Thymus (tissue), 11 donors: Measurements from ENCODE around the gene UBXN6. TPM values are rescaled to one million over a fixed set of nuclear protein-coding genes. Genes with fewer than 3 reads are reported as not detected.

Source experiments
- DNase-seq, 9 donors: peaks; one replicate each; pipeline ENCODE4 v3.0.0-alpha.2; 2013; ENCODE audit warnings: low spot score in 9 of 9, low read depth in 6 of 9, missing footprints in 1 of 9
- H3K27ac ChIP-seq, 2 donors: one replicate each; pipeline ENCODE4 v1.5.1; 2013; ENCODE audit warnings: control low read depth in 1 of 2, low read depth in 1 of 2, low read length in 1 of 2, mild to moderate bottlenecking in 1 of 2, moderate library complexity in 1 of 2
- H3K27me3 ChIP-seq, 2 donors: one replicate each; pipeline ENCODE4 v1.5.1; 2013; ENCODE audit warnings: low read length in 1 of 2; ENCODE audit not compliant: control insufficient read depth in 2 of 2, insufficient read depth in 1 of 2
- H3K36me3 ChIP-seq, 2 donors: one replicate each; pipeline ENCODE4 v1.5.1; 2013; ENCODE audit warnings: low read length in 1 of 2, mild to moderate bottlenecking in 1 of 2, moderate library complexity in 1 of 2; ENCODE audit not compliant: control insufficient read depth in 2 of 2, insufficient read depth in 2 of 2
- H3K4me1 ChIP-seq, 2 donors: one replicate each; pipeline ENCODE4 v1.5.1; 2013; ENCODE audit warnings: low read length in 2 of 2; ENCODE audit not compliant: control insufficient read depth in 2 of 2, insufficient read depth in 2 of 2
- H3K4me3 ChIP-seq, 2 donors: one replicate each; pipeline ENCODE4 v1.5.1; 2013; ENCODE audit warnings: low read length in 2 of 2, control low read depth in 1 of 2, mild to moderate bottlenecking in 1 of 2
- H3K9me3 ChIP-seq, 2 donors: one replicate each; pipeline ENCODE4 v1.5.1; 2013; ENCODE audit warnings: low read length in 1 of 2, mild to moderate bottlenecking in 1 of 2; ENCODE audit not compliant: control insufficient read depth in 2 of 2, insufficient read depth in 1 of 2
- WGBS: extraction: QIAGEN DNeasy Blood & Tissue Kit; methylation state at CpG from one replicate; pipeline ENCODE4 v1.1.7; 2013; 5-methylcytosine and 5-hydroxymethylcytosine counted together
- polyA plus RNA-seq: library from polyadenylated mRNA; stranded (reverse); fragments of 200-250 nt; gene quantifications from one replicate; pipeline ENCODE4 v1.2.3, GENCODE V29; 2013
- total RNA-seq: library from RNA; stranded (reverse); fragments of 120-200 nt; gene quantifications from one replicate; pipeline ENCODE4 v1.2.4, GENCODE V29; 2013
- donor health status: healthy.

UBXN6 gene
- total and polyA plus RNA-seq, 2 donors: 45.1 to 126 TPM

GRCh38 chr19:4483385-4483784 lies 25.8 kb upstream of the UBXN6 start:
- H3K27ac ChIP-seq: no peak overlapping the region
- H3K36me3 ChIP-seq: peaks cover 15 to 42% of the 10 kb centered on the region in 2 donors
- no peaks in the 10 kb centered on the region for H3K4me1 ChIP-seq
- 96% methylated on average over 19 of the region's 19 CpGs for WGBS
- H3K4me3 ChIP-seq: no peak overlapping the region
- DNase-seq: no peak
- no peaks in the 10 kb centered on the region for H3K9me3 ChIP-seq
- H3K27me3 ChIP-seq: no peaks in the 10 kb centered on the region

- WGBS: 96% methylated on average over 35 of the region's 35 CpGs
- H3K36me3 ChIP-seq: peaks cover 14 to 40% of the 10 kb centered on the region in 2 donors
Measured at GRCh38 chr19:4482721-4483364, 25.2 kb upstream of the UBXN6 start.

GRCh38 chr19:4477034-4477801 lies 19.6 kb upstream of the UBXN6 start:
- no peaks in the 10 kb centered on the region for H3K27me3 ChIP-seq
- no peak for DNase-seq
- 91% methylated on average over 16 of the region's 16 CpGs for WGBS

More at GRCh38 chr19:4482721-4483364, 25.2 kb upstream of the UBXN6 start:
- DNase-seq: no peak
- Histone ChIP-seq H3K4me1 (no peaks in the 10 kb centered on the region), H3K27me3 (no peaks in the 10 kb centered on the region), H3K9me3 (no peaks in the 10 kb centered on the region), H3K27ac (no peak overlapping the region), H3K4me3 (no peak overlapping the region)

GRCh38 chr19:4474514-4475022 lies 17.0 kb upstream of the UBXN6 start:
- no peaks in the 10 kb centered on the region for H3K9me3 ChIP-seq
- no peak overlapping the region for H3K27ac ChIP-seq
- H3K4me3 ChIP-seq: peak overlapping the region; percentile 38 to 46
- H3K27me3 ChIP-seq: no peaks in the 10 kb centered on the region
- H3K4me1 ChIP-seq: peaks cover 19 to 27% of the 10 kb centered on the region in 2 donors
- H3K36me3 ChIP-seq: peaks cover 28 to 29% of the 10 kb centered on the region in 2 donors
- peak in 3 of 9 donors; percentile 22 to 60 (median 33) for DNase-seq
- WGBS: 11% methylated on average over 13 of the region's 13 CpGs

More at GRCh38 chr19:4477034-4477801, 19.6 kb upstream of the UBXN6 start:
- Histone ChIP-seq H3K4me3 (no peak overlapping the region), H3K4me1 (peaks cover 19 to 22% of the 10 kb centered on the region in 2 donors), H3K36me3 (peaks cover 29 to 40% of the 10 kb centered on the region in 2 donors), H3K27ac (no peak overlapping the region), H3K9me3 (no peaks in the 10 kb centered on the region)

- H3K4me3 ChIP-seq: peak overlapping the region; percentile 38 to 46
- peaks cover 25 to 26% of the 10 kb centered on the region in 2 donors for H3K36me3 ChIP-seq
- H3K27ac ChIP-seq: peak overlapping the region in 1 of 2 donors; percentile 15
- H3K4me1 ChIP-seq: peaks cover 19 to 27% of the 10 kb centered on the region in 2 donors
- H3K9me3 ChIP-seq: no peaks in the 10 kb centered on the region
- WGBS: 37% methylated on average over 23 of the region's 23 CpGs
- H3K27me3 ChIP-seq: no peaks in the 10 kb centered on the region
- DNase-seq: no peak
Measured at GRCh38 chr19:4473763-4474513, 16.3 kb upstream of the UBXN6 start.

GRCh38 chr19:4473011-4473762 lies 15.6 kb upstream of the UBXN6 start:
- Histone ChIP-seq H3K4me3 (peak overlapping the region; percentile 60 to 79), H3K36me3 (peaks cover 18 to 21% of the 10 kb centered on the region in 2 donors), H3K27me3 (no peaks in the 10 kb centered on the region), H3K27ac (peak overlapping the region; percentile 8 to 17), H3K9me3 (no peaks in the 10 kb centered on the region), H3K4me1 (peaks cover 19 to 27% of the 10 kb centered on the region in 2 donors)
- 39% methylated on average over 25 of the region's 25 CpGs for WGBS
- DNase-seq: no peak

- H3K9me3 ChIP-seq: no peaks in the 10 kb centered on the region
- DNase-seq: no peak
- H3K4me3 ChIP-seq: peak within 1 kb of the TSS; percentile 75 to 79
- 1% methylated on average over 70 of the region's 71 CpGs for WGBS
- peak within 1 kb of the TSS; percentile 92 to 96 for H3K27ac ChIP-seq
- H3K4me1 ChIP-seq: peaks cover 19 to 27% of the 10 kb centered on the region in 2 donors
- peaks cover 17 to 18% of the 10 kb centered on the region in 2 donors for H3K36me3 ChIP-seq
- no peaks in the 10 kb centered on the region for H3K27me3 ChIP-seq
Measured at GRCh38 chr19:4472174-4472974, 14.8 kb upstream of the UBXN6 start, which contains the start of gene HDGFL2. Gene HDGFL2, plus strand, starts transcription at chr19:4472297. Its CDS starts 54 bp downstream, at chr19:4472351.
